ENCODE measurements around the gene RAB3GAP2.
A peak's percentile ranks its signal among the peaks of the same experiment; 100 is the strongest.

The RAB3GAP2 gene, protein sequence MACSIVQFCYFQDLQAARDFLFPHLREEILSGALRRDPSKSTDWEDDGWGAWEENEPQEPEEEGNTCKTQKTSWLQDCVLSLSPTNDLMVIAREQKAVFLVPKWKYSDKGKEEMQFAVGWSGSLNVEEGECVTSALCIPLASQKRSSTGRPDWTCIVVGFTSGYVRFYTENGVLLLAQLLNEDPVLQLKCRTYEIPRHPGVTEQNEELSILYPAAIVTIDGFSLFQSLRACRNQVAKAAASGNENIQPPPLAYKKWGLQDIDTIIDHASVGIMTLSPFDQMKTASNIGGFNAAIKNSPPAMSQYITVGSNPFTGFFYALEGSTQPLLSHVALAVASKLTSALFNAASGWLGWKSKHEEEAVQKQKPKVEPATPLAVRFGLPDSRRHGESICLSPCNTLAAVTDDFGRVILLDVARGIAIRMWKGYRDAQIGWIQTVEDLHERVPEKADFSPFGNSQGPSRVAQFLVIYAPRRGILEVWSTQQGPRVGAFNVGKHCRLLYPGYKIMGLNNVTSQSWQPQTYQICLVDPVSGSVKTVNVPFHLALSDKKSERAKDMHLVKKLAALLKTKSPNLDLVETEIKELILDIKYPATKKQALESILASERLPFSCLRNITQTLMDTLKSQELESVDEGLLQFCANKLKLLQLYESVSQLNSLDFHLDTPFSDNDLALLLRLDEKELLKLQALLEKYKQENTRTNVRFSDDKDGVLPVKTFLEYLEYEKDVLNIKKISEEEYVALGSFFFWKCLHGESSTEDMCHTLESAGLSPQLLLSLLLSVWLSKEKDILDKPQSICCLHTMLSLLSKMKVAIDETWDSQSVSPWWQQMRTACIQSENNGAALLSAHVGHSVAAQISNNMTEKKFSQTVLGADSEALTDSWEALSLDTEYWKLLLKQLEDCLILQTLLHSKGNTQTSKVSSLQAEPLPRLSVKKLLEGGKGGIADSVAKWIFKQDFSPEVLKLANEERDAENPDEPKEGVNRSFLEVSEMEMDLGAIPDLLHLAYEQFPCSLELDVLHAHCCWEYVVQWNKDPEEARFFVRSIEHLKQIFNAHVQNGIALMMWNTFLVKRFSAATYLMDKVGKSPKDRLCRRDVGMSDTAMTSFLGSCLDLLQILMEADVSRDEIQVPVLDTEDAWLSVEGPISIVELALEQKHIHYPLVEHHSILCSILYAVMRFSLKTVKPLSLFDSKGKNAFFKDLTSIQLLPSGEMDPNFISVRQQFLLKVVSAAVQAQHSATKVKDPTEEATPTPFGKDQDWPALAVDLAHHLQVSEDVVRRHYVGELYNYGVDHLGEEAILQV (N-terminal part only)

DNA sequence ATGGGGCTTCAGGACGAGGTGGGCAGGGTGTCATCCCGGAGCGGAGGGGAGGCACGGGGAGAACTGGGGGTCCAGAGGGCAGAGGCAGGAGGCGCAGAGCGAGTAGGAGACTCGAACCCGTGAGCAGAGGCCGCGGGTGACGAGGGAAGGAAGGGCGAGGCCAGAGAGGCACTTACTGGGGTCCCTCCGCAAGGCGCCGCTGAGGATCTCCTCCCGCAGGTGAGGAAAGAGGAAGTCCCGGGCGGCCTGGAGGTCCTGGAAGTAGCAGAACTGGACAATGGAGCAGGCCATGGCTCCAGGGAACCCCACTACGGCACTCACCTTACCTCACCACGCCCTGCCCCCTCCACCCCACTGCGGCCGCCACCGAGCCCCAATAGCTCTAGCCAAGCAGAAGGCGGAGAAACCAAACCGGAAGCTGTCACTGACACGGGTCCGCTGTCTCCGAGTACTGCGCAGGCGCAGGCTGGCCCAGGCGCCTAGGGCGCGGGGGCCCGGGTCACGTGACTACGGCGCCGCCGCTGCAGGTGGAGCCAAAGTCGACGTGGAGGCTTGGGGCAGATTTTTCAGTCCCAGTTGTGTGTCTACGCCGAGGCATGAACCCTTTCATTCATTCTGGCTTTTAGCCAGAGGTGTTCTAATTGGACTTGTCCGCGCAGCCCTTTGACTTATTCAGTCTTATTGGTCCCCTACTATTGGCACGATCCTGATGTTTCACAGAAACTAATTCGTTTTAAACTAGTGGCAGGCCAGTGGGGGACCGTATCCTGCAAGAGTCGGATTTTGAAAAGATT lies at the start of gene RAB3GAP2:
Gene RAB3GAP2 (minus strand): TSS at position 407 of the 794 bp plus-strand sequence. CDS start 116 bp downstream, at position 291.
- peak; percentile 98 for DNase-seq (ENCODE audit: low spot score)
- TF ChIP-seq, protein P1, sequence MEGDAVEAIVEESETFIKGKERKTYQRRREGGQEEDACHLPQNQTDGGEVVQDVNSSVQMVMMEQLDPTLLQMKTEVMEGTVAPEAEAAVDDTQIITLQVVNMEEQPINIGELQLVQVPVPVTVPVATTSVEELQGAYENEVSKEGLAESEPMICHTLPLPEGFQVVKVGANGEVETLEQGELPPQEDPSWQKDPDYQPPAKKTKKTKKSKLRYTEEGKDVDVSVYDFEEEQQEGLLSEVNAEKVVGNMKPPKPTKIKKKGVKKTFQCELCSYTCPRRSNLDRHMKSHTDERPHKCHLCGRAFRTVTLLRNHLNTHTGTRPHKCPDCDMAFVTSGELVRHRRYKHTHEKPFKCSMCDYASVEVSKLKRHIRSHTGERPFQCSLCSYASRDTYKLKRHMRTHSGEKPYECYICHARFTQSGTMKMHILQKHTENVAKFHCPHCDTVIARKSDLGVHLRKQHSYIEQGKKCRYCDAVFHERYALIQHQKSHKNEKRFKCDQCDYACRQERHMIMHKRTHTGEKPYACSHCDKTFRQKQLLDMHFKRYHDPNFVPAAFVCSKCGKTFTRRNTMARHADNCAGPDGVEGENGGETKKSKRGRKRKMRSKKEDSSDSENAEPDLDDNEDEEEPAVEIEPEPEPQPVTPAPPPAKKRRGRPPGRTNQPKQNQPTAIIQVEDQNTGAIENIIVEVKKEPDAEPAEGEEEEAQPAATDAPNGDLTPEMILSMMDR (IDR thresholded peaks at IDR 0.05; ENCODE audit: borderline replicate concordance, control extremely low read depth, extremely low read depth, insufficient read depth, missing control alignments), result no peak
- in situ Hi-C loops (cut with MboI; ENCODE audit: low sequenced_read_pairs, unreplicated experiment), result no loop called here

DNA sequence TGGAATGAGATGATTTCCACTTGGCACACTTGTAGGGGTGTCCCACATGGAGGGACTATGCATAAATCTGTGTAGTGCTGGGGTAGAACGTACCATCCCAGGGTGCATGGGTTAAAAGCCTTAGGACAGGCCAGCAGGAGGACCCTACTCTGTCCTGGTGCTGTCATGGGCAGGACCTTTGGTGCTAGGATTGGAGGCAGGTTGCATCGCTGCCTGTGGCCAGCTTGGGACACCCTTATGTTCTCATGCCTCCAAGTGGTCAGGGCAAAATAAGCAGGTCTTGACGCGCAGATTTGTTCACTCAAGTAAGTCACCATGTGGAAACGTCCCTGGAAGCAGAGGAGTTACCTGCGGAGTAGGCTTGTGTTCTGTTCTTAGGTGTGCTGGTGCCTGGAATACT lies 49.5 kb upstream of the RAB3GAP2 start:
- DNase-seq (ENCODE audit: low spot score), result no peak
- TF ChIP-seq, protein P1 (IDR thresholded peaks at IDR 0.05; ENCODE audit: borderline replicate concordance, control extremely low read depth, extremely low read depth, insufficient read depth, missing control alignments), result no peak
- in situ Hi-C loops (cut with MboI; ENCODE audit: low sequenced_read_pairs, unreplicated experiment), result no loop called here

DNA sequence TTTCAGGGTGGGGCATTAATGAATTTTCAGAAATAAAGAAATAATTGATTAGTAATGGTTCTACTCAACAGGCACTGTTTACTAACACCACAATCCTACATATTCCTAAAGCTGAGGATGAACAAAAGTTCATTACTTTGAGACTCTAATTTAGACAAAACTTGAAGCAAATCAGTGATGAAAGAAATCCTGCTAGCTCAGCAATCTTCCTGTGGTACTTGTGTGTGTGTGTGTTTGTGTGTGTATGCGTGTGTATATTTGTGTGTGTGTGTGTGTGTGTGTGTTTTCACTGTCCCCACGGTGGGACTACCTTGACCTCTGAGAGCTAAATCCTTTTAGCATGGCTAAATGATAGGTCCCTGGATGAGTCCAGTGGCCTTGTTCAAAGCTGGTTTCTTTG lies 48.5 kb upstream of the RAB3GAP2 start:
- in situ Hi-C loops (cut with MboI; ENCODE audit: low sequenced_read_pairs, unreplicated experiment), result no loop called here
- no peak for DNase-seq (ENCODE audit: low spot score)
- TF ChIP-seq, protein P1 (IDR thresholded peaks at IDR 0.05; ENCODE audit: borderline replicate concordance, control extremely low read depth, extremely low read depth, insufficient read depth, missing control alignments), result no peak

DNA sequence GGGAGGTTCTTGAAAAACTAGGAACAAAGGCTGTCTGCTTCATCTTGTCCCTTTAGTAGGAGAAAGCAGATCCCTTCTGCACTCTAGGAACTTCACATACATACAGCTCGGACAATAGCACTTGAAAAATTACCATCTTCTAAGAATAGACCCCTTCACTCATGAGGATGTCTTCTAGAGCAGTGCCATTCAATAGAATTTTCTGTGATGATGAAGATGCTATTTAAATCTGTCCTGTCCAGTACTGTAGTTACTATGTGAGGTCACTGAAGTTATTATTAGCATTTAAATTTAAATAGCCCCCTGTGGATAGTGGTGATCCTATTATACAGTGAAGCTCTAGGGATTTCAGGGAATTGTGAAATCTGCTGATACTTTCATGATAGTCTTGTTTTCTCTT lies 46.4 kb upstream of the RAB3GAP2 start:
- DNase-seq (ENCODE audit: low spot score), result no peak
- in situ Hi-C loops (cut with MboI; ENCODE audit: low sequenced_read_pairs, unreplicated experiment), result no loop called here
- TF ChIP-seq, protein P1 (IDR thresholded peaks at IDR 0.05; ENCODE audit: borderline replicate concordance, control extremely low read depth, extremely low read depth, insufficient read depth, missing control alignments), result no peak

DNA sequence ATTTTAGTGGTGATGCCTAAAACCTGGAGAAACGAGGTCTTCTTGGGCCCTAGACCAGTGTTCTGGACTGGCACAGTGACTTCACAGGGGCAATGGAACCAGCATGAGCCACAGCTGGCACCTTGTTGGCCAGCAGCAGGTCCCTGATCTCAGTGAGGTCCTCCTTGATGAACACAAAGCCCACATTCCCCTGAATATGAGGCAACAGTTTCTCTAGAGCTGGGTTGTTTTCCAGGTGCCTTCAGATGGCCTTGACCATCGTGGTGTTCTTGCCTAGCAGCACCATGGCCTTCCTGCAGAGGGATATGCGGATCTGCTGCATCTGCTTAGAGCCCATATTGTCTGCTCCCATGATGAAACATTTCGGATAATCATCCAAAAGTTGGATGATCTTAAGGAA lies 44.9 kb upstream of the RAB3GAP2 start:
- TF ChIP-seq, protein P1 (IDR thresholded peaks at IDR 0.05; ENCODE audit: borderline replicate concordance, control extremely low read depth, extremely low read depth, insufficient read depth, missing control alignments), result no peak
- in situ Hi-C loops (cut with MboI; ENCODE audit: low sequenced_read_pairs, unreplicated experiment), result no loop called here
- no peak for DNase-seq (ENCODE audit: low spot score)
